Neutrophil (primary cell): ENCODE results near the gene POFUT2.

Experiments
- H3K27ac ChIP-seq: fragments of 200-600 bp; sonication (generic); 2 replicates; pipeline ENCODE4 v1.5.1; 2016; ENCODE audit warnings: mild to moderate bottlenecking, moderate library complexity
- H3K27me3 ChIP-seq: fragments of 200-600 bp; sonication (generic); 2 replicates; pipeline ENCODE4 v1.6.0; 2016; ENCODE audit warnings: mild to moderate bottlenecking
- H3K36me3 ChIP-seq: fragments of 200-600 bp; sonication (generic); 2 replicates; pipeline ENCODE4 v1.5.1; 2017
- H3K4me1 ChIP-seq, 2 experiments: fragments of 200-600 bp in 1 of 2; sonication (generic) in 1 of 2; 1 replicate in 1 of 2; 2 replicates in 1 of 2; pipeline versions ENCODE4 v1.5.1 to v1.6.1; 2013 to 2016; ENCODE audit warnings: low read depth in 1 of 2, low read length in 1 of 2, mild to moderate bottlenecking in 1 of 2, moderate library complexity in 1 of 2; ENCODE audit not compliant: control insufficient read depth in 1 of 2, insufficient read depth in 1 of 2
- H3K4me3 ChIP-seq, 2 experiments: fragments of 200-600 bp in 1 of 2; sonication (generic) in 1 of 2; 1 replicate in 1 of 2; 2 replicates in 1 of 2; pipeline ENCODE4 v1.5.1; 2013 to 2016; ENCODE audit warnings: low read depth in 1 of 2, low read length in 1 of 2, mild to moderate bottlenecking in 1 of 2, moderate library complexity in 1 of 2
- H3K9me3 ChIP-seq: fragments of 200-600 bp; sonication (generic); 2 replicates; pipeline ENCODE4 v1.5.1; 2016
- CTCF ChIP-seq: fragments of 200-600 bp; sonication (generic); IDR thresholded peaks from 2 replicates; pipeline ENCODE4 v1.5.1; 2016; ENCODE audit warnings: antibody characterized with exemption

POFUT2 gene

GRCh38 chr21:45248301-45248892 is 39.3 kb downstream of the POFUT2 start:
- Histone ChIP-seq H3K4me1 (no peaks in the 10 kb centered on the region), H3K4me3 (no peak overlapping the region), H3K9me3 (no peaks in the 10 kb centered on the region), H3K27ac (no peak overlapping the region), H3K27me3 (peaks cover 21% of the 10 kb centered on the region), H3K36me3 (no peaks in the 10 kb centered on the region)
- no peak for TF ChIP-seq CTCF

- TF ChIP-seq CTCF: no peak
- H3K4me3 ChIP-seq: no peak overlapping the region
- no peaks in the 10 kb centered on the region for H3K4me1 ChIP-seq
- H3K27ac ChIP-seq: no peak overlapping the region
- H3K27me3 ChIP-seq: peaks cover 21% of the 10 kb centered on the region
- no peaks in the 10 kb centered on the region for H3K9me3 ChIP-seq
- no peaks in the 10 kb centered on the region for H3K36me3 ChIP-seq
These were observed 41.0 kb downstream of the POFUT2 start for GRCh38 chr21:45246386-45247320.

- Histone ChIP-seq H3K4me1 (no peaks in the 10 kb centered on the region), H3K27ac (no peak overlapping the region), H3K36me3 (no peaks in the 10 kb centered on the region), H3K27me3 (peaks cover 21% of the 10 kb centered on the region), H3K9me3 (no peaks in the 10 kb centered on the region), H3K4me3 (no peak overlapping the region)
- no peak for TF ChIP-seq CTCF
These were observed 42.8 kb downstream of the POFUT2 start for GRCh38 chr21:45244799-45245340.

GRCh38 chr21:45243603-45244002 is 44.1 kb downstream of the POFUT2 start:
- TF ChIP-seq CTCF: no peak
- H3K4me3 ChIP-seq: no peak overlapping the region
- H3K4me1 ChIP-seq: no peaks in the 10 kb centered on the region
- no peak overlapping the region for H3K27ac ChIP-seq
- H3K9me3 ChIP-seq: no peaks in the 10 kb centered on the region
- H3K36me3 ChIP-seq: no peaks in the 10 kb centered on the region
- peaks cover 14% of the 10 kb centered on the region for H3K27me3 ChIP-seq

- Histone ChIP-seq H3K4me1 (no peaks in the 10 kb centered on the region), H3K4me3 (no peak overlapping the region), H3K27ac (no peak overlapping the region), H3K27me3 (no peaks in the 10 kb centered on the region), H3K36me3 (no peaks in the 10 kb centered on the region), H3K9me3 (no peaks in the 10 kb centered on the region)
- no peak for TF ChIP-seq CTCF
These were observed 46.3 kb downstream of the POFUT2 start for GRCh38 chr21:45241357-45241756.
